GM18517 (cell line): Measurements from ENCODE around the gene TRIP10.
A peak's percentile ranks its signal among the peaks of the same experiment; 100 is the strongest.
"Not testable (repeated sequence)": the region's sequence is repeated elsewhere in the genome, so short reads cannot be mapped to it uniquely, and the experiment has no call there.

ENCODE experiments used
- ATAC-seq: cut with Tn5 transposase; IDR thresholded peaks from one replicate; pipeline ENCODE4 v1.9.1; 2021; ENCODE audit warnings: mild to moderate bottlenecking, moderate library complexity; ENCODE audit not compliant: unreplicated experiment

The TRIP10 gene

DNA sequence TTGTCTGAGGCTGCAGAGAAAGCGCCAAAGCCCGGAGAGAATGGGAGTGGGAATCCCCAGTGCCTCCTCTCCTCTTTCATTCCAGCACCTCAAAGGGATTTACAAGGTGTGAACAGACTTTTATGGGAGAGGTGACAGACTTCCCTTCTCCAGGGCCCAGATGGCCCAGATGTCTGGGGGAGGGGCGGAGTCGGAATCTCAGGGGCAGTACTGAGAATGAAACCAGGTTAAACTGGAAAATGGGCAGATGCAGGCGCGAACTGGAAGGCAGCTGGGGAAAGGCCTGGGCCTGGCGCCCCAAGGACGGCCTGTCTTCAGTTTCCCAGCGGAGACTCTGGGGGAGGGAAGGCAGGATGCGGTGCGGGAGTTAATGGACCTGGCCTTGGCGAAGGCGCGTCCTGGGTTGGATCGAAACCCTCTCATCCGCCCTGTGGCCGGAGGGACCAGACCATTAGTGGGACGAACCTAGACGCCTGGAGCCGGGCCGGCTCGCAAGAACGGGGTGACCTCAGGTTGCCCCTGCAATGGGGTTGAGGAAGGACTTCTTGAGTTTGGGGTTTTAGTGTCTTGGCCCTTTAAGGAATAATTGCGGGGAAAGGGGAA is 592 bp upstream of the TRIP10 start:
- ATAC-seq, result no peak

DNA sequence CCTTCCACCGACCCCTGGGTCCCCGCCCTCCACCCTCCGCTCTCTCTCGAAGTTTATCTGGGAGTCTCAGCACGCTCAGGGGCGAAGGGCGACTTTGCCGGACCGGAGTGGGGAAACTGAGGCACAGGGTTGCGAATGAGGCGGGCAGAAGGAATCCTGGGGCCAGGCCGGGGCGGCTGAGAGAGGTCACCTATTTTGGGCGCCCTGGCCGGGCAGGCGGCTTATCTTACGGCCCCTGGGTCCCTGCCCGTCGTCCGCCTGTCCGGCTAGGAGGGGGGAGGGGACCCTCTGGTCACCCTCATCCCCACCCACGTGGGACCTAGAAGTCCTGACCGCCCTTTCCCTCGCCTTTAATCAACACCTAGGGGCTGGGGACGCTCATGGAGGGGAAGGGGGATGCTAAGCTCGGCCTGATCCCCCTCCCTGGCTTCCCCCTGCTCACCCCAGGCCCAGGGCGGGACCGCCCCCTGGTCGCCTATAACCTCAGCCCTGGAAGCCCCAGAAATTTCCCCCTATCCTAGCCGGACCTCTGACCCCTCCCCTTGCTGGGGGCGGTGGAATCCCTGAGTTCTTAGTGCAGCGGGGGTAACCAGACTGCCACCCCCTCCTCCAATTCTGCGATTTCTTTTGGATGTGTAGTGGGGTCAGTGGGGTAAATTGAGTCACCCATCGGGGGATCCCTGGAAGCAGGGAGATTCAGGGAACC is 556 bp downstream of the TRIP10 start:
- ATAC-seq, result no peak

DNA sequence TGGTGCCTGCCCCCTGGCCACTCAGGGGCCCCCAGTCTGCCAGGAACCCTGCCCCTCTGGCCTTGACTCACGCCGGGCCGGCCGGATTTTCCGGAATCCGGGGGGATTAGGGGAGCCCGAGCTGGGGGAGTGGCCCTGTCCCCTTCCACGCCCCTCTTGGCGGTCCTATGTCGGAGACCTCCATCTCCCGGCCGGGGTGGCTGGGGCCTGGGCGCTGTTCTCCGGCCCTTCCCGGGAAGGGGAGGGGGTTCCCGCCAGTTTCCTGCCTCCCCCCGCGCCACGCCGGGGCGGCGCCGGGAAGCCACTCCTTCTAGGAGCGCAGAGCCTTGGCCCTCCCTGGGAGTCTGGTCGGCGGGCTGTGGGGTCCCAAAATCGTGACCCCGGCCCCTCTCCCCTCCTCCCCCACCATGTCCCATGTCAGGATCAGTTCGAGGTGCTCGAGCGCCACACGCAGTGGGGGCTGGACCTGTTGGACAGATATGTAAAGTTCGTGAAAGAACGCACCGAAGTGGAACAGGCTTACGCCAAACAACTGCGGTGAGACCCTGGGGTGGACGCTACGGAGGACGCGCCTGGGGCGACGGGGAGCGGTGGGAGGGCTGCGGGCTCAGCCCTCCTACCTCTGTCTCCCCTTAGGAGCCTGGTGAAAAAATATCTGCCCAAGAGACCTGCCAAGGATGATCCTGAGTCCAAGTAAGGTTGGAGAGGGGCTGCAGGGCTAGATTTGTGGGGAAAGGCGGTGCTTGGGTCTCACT is 1.3 kb downstream of the TRIP10 start:
- ATAC-seq, result no peak

DNA sequence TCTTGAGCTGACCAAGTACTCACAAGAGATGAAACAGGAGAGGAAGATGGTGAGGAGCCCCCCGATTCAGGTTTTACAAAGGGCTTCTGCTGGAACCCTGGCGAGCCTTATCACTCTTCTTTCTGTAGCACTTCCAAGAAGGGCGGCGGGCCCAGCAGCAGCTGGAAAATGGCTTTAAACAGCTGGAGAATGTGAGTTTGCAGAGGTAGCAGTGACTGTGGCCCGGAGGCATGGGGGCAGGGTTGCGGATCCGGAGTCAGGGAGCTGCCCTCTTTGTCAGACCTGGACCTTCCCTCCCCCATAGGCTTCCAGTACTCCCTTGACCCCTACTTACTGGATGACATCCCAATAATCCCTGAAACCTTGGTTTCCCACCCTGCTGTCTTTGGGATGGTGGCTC is 3.6 kb downstream of the TRIP10 start:
- no peak for ATAC-seq

DNA sequence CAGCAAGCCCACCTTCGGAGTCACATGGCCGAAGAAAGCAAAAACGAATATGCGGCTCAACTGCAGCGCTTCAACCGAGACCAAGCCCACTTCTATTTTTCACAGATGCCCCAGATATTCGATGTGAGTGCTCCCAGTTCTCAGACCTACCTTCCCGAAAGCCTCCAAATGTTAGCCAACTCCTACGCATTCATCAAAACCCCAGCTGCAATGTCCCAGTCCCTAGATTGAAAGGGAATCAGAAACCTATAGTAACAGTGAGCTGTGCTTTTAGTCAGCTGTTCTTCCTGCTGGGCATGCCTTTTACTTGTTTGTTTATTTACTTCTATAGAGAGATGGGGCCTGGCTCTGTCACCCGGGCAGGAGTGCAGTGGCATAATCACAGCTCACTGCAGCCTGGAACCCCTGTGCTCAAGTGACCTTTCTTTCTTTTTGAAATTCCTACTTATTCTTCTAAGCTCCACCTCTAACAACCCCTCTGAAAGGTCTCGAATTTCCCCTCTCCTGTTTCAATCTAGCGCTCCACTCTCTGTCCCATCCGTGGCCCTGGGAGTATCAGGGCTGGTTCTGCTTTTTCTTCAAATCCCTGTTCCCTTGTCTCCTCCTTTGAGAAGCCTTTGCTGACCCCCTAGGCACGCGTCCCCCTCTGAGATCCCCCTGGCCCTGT is 4.4 kb downstream of the TRIP10 start:
- no peak for ATAC-seq

DNA sequence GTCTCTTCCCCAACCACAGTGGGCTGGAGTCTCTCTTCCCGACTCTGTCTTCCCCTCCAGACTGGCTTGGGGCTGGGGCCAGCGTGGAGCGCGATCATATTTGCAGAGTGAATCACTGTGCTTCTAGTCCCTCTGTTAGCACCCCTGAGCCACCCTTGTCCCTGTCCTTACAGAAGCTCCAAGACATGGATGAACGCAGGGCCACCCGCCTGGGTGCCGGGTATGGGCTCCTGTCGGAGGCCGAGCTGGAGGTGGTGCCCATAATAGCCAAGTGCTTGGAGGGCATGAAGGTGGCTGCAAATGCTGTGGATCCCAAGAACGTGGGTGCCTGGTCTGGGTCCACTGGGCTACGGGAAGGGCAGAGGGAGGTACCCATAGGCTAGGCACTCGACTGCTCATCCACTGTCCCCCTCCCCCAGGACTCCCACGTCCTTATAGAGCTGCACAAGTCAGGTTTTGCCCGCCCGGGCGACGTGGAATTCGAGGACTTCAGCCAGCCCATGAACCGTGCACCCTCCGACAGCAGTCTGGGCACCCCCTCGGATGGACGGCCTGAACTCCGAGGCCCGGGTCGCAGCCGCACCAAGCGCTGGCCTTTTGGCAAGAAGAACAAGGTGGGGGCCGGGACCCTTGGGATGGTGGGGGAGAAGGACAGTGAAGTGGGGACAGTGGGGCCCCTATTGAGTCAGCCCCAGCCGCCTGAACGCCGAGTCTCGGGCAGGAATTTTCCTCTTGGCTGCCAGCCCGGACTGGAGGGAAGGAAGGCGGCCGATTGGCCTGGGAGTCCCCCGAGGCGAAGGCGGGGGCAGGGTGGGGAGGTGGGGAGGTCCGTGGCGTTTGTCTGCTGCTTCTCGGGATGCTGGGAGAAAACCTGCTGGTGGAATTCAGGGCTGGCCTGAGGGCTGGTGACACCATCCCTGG is 5.2 kb downstream of the TRIP10 start:
- no peak for ATAC-seq

DNA sequence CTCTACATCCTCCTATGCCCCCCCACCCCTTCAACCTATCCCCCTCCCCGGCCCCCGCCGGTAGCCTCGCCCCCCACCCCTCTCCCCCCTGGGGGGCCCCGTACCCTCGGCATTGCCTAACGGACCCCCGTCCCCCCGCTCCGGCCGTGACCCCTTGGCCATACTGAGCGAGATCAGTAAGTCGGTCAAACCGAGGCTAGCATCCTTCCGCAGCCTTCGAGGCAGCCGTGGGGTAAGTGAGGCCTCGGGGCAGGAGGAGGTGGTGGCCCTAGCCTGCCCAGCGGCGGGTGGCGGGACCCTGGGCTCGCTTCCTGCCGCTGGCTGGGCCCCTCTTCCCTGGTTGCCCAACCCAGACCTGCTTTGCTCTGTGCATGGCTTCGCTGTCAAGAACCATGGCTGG is 6.5 kb downstream of the TRIP10 start:
- ATAC-seq, result no peak

DNA sequence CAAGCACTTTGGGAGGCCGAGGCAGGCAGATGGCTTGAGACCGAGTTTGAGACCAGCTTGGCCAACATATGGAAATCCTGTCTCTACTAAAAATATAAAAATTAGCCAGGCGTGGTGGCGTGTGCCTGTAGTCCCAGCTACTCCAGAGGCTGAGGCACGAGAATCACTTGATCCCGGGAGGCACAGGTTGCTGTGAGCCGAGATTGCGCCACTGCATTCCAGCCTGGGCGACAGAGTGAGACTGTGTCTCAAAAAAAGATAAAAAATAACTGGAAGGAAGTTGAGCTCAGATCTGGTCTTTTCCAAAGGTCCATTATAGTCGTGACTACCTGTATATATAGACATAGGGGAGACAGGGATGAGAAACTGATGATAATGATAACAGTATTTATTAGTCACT is 9.1 kb downstream of the TRIP10 start:
- ATAC-seq, result not testable (repeated sequence)

DNA sequence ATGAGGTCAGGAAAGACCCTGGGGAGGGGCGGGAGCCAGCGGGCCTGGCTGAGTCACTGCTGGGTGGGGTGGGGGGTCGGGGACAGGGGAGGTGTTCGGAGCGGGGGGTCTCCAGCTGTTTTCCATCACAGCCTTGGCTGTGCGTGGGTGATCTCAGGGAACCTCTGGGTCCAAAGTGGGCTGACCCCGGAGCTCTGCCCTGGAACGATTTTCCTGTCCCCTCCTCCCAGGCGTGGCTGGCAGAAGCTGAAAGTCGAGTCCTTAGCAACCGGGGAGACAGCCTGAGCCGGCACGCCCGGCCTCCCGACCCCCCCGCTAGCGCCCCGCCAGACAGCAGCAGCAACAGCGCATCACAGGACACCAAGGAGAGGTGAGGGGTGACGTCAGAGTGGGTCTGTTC is 10.6 kb downstream of the TRIP10 start:
- no peak for ATAC-seq

DNA sequence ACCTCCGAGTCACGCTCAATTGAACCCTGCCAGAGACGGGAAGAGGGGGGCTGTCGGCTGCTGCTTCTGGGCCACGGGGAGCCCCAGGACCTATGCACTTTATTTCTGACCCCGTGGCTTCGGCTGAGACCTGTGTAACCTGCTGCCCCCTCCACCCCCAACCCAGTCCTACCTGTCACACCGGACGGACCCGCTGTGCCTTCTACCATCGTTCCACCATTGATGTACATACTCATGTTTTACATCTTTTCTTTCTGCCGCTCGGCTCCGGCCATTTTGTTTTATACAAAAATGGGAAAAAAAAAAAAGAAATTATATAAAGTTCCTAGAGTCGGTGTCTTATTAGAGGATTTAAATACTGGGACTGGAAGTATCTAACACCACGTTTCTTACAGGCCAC is 11.7 kb downstream of the TRIP10 start:
- no peak for ATAC-seq

DNA sequence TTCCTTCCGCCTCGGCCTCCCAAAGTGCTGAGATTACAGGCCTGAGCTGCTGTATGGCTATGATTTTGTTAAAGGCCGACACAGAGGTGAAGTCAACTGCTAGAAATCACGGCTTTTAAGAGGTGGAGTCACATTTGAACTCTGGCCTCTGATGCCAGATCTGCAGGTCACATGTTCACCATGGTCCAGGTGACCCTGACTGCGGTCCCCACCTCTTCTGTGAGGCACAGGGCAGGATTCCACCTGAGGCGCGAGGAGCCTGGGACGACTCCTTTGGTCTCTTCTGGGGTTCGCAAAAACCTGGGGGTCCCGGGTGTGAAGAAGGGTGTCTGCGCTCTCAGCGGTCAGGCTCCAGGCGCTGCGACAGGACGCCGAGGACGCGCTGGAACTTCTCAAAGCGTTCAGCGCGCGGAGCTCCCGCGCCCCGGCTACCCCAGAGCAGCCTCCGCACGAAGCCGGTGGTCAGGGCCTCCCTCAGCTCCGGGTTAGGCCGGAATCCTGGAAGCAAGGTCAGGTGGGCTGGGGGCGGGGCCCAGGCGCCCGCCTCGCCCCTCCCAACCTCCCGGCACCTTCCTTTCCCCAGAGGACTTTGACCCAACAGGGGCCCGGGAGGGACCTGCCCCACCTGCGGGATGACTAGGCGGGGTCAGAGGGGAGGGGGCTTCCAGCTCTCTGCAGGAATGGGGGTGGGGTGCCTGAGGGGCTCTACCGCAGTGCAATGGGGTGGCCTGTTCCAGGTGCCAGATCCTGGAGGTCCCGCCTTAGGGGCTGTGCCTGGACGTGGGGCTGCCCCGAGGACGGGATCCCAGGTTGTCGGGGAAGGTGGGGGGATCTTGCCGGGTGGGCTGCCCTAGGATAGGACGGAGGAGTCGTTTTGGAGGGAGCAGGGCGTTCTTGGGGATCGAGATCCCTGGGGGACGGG is 13.0 kb downstream of the TRIP10 start:
- ATAC-seq, result no peak

DNA sequence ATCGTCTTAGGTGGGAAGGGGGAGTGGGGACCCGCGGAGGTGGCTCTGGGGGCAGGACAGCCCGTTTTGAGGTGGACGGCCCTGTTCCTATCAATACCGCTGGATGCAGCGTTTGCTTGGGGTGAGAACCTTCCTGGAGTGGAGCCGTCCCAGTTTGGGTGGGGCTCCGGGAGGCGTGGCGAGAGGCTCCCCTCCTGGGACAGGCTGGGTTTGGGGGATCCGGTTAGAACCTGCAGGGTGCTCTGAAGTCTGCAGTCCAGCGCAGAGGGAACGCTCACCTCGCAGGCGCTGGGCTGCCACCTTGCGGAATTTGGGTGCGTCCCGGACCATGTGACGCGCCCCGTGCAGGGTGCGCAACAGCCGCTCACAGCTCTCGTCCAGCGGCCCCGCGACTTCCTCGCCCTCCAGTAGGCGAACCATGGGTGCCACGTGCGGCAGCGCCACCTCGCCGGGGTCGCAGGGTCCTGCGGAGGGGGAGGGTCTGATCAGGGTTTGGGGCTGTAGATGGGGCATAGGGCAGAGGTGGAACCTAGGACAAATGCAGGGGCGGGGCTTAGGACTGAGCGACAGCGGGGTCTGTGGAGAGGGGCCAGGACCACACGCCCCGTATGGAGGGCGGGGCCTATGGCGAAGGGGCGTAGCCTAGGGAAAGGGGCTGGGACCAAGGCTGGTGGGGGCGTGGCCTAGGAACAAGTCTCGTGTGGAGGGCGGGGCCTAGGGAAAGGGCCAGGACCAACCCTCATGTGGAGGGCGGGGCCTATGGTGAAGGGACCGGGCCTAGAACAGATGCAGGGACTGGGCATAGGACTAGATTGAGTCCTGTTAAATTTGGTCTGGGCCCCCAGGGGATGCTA is 13.9 kb downstream of the TRIP10 start:
- ATAC-seq, result peak; percentile 83

DNA sequence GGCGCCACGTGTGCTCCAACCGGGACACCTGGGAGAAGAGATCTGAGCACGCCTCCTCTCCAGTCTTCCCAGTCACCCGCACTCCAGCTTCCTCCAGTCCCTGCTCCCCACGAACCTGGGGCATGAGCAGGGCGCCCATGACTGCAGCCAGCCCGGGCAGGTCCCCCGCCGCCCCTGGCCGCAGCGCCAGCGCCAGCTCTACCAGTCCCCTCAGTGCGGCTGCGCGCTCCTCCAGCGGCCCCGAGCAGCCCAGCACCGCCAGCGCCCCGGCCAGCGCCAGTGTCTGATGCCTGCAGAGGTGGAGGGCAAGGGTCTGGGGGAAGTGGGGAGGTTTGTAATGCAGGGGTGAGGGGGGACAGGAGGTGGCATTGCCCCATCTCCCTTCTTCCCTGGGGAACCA is 14.7 kb downstream of the TRIP10 start:
- ATAC-seq, result no peak

DNA sequence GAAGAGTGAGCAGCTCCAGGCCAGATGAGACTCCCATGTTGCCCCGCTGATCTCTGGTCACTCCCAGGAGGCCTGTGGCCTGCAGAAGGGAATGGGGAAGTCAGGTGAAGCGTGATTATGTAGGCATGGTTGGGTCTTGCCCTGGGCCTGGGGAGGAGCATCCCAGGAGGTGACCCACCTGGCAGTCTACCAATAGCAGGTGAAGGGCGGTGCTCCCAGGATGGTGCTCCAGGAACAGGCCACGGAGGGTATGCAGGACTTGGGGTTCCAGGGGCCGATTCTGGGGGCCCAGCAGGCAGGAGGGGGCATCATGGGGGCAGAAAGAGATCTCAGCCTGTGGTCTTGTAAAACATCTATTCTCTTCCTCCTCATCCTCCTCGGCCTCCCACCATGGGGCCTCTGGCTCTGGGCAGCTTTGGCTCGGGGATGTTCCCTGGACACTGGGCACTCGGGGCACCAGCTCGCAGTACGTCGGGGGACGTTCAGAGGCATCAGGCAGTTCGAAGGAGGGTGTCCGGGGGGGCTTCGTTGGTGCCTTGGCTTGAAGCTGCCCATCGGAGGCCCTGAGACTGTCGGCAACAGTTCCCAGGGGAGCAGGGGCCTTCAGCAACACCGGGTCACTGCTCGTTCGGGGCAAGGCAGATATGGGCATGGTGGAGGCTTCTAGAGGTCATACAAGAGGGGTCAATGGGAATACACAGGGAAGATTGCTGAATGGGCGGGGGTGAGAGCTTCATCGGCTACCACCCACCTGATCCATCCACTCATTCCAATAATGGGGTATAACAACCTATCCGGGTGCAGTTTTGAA is 15.4 kb downstream of the TRIP10 start:
- no peak for ATAC-seq

DNA sequence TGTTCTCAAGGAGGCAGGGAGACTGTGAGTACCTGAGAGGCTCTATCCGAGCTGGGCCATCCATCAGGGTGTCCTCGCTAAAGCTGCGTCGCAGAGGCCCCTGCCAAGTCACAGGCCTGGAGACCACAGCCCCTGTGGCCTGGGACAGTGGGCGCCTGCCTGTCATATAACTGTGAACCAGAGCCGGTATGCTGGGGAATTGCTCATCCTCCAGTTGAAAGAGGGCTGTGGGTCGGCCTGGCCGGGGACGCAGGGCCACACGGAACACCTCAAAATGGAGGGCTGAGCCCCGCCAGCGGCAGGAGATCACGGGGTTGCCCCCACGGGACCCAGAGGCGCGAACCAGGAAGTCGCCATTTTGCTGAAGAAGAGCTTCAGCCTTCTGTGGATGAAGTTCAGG is 21.1 kb downstream of the TRIP10 start:
- no peak for ATAC-seq

DNA sequence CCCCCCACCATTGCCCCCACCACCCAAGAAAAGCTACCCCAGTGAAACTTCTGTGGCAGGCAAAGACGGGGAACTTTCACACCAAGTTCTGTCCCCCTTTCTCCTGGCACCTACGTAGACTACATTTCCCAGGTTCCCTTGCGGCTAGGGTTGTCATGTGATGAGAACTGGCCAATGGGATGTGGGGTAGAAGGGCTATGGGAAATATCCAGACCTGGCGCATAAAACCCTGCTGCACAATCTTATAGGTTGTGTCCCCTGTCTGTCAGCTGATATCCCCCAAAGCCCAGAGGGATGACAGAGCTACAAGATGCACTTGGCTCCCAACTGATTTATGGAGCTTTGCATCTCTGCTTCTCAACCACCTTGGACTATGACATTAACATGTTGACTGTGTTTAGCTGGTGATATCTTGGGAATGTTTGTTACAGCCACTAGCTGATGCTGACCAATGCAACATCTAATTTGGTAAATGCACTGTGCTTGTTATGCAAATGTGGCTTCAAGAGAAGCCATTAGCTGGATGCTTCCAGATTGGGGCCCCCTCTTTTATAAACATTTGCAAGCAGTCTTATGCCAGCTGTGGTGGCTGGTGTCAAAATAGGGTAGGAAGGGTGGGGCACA is 21.7 kb downstream of the TRIP10 start:
- no peak for ATAC-seq

DNA sequence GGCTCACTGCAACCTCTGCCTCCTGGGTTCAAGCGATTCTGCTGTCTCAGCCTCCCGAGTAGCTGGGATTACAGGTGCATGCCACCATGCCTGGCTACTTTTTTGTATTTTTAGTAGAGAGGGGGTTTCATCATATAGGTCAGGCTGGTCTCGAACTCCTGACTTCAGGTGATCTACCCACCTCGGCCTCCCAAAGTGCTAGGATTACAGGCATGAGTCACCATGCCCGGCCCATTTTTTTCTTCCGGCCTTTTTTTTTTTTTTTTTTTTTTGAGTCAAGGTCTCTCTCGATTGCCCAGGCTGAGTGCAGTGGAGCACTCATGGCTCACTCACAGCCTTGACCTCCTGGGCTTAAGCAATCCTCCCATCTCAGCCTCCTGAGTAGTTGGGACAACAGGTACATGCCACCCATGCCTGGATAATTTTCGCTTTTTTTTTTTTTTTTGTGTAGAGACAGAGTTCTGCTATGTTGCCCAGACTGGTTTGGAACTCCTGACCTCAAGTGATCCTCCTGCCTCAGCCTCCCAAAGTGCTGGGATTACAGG is 22.8 kb downstream of the TRIP10 start:
- ATAC-seq, result not testable (repeated sequence)
